ENCODE data around the gene PTPDC1. TPM values are rescaled to one million over a fixed set of nuclear protein-coding genes. Genes with fewer than 3 reads are reported as not detected.

Gene PTPDC1
- total RNA-seq, 1 donor from 2014 or later, result 1.1 TPM

DNA sequence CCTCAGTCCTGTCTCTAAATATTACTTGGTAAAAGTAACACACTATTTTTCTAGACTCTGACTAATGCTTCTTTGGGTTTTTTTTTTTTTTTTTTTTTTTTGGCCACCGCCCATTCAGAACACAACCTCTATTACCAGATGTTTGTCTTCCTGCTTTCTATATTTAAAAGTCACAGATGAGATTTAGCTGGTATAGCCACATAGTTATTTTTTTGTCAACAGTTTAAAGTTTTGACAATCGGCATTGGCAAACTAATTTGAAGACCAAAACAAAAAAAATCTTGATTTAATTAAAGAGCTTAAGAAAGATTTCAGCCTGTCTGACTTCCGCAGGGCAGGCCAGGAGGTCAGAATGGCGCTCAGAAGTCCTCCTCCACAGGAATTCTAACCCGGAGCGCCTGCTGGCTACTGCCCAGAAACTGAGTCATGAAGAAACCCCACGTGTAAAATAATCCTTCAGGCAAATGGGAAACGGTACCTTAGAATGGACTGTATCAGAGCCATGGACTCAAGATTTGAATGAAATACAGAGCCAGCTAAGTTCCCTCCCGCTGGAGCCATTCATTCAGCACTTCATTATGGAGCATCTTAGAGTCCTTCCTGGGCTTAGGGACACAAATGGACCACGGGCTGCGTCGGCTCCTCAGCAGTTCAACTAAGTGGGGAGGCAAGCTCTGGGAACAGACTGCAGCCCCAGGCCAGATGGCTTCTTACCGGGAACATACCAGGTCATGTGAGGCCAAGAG lies 55.6 kb downstream of the PTPDC1 start:
- peak; percentile 51 for DNase-seq (ENCODE audit: low spot score)
- peak; percentile 47 for ATAC-seq

DNA sequence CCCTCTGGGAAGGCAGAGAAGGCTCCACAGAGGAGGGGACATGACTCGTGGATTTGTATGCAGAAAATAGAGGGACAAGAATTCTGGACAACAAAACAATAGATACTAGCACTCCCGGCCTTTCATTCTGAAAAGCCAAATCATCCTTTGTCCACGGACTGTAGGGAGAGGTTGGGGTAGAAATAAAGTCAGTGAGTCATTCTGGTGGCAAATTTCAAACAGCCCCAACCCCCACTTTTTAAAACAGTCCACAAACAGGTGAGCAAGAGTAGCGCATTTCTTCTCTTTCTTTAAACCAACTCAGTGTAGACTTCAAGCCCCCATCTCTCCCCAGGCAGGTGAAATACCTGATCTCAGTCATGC lies 56.1 kb downstream of the PTPDC1 start:
- DNase-seq (ENCODE audit: low spot score) (no peak), ATAC-seq (no peak)

DNA sequence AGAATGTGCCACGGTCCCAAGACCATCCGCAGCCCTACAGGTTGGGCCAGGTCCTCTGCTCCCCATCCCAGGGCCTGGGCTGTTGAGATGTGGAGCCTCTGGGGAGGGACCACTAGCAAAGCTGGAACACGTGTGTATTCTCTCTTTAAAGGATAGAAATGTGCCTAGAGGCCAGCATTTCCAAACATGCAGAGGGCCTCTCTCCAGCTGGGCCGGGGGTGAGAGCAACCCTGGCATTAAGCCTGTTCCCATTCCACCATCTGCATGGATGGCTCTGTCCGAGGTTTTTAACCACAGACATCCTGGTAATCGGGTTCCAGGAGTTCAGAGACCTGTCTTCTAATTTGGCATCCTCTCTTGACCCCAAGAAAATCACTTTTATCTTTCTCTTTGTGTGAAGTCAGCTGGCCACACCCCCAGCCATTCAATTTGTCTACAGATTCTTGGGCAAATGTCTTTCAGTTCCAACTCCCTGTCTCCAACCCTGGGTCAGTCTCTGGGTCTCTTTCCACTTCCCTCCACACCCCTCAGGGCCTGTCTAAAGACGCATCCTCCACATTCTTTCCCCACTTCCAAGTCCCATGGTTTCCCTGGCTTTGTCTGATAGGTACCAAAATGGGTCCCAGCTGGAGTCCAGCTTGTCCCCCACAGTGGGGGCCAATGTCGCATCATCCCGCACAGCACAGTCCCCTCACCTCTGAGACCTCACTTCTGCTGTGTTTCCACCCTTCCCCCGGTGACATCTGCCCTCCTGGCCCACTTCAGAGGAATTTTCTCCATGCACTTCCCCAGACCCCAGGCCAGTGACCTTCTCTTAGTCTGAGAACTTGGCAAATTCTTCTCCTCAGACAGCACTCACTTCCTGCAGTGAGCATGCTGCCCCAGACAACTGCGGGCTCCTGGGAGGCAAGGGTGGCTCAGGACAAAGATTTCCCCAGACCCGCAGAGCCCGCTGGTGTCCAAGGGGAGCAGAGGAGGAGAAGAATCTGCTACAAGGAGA lies 56.8 kb downstream of the PTPDC1 start:
- DNase-seq (ENCODE audit: low spot score), result no peak
- ATAC-seq, result no peak

DNA sequence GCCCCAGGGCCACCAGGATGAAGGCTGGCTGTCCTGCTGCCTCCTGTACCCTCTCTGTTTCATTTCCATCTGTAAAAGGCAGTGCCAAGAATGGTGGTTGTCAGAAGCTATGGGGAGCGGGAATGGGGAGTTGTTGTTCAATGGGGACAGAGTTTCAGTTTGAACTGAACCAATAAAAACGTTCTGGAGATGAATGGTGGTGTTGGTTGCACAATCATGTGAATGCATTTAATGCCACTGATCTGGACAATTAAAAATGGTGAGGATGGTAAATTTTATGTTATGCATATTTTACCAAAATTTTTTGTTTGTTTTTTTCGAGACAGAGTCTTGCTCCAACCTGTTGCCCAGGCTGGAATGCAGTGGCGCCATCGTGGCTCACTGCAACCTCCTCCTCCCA lies 58.1 kb downstream of the PTPDC1 start:
- ATAC-seq (no peak), DNase-seq (ENCODE audit: low spot score) (no peak)

DNA sequence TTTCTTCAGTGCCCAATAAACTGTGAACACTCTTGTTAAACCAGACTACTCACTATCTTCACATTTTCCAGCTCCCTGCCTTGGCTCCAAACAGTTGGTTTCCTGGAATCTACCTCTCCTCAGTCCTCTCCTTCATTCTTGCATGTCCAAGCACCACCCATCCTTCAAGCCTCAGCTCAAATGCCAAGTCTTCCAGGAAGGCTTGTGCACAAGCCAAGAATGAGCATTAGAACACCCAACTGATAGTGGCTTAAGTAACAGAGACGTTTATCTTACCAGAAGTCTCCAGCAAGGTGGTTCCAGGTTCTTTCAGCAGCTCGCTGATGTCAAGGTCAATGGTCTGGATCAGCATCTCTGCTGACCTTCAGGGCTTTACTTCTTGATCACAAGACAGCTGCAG lies 60.1 kb downstream of the PTPDC1 start:
- DNase-seq (ENCODE audit: low spot score), result no peak
- no peak for ATAC-seq

DNA sequence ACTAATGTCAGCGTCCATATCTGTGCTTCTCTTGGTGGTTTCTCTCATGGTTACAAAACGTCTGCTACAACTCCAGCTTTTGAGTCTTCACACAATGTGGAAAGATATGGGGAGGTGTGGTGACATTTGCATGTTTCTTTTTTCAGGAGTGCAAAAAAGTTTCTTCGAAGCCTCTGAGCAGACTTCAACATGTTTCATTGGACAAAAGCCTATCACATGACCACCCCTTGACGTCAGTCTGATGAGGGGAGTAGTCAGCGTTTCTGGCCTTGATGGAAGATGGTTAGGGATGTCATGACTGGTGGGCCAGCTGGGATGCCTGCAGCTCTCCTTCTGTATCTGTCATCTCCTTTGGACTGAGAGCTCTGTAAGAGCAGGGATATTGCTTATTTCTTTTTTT lies 61.4 kb downstream of the PTPDC1 start:
- no peak for ATAC-seq

DNA sequence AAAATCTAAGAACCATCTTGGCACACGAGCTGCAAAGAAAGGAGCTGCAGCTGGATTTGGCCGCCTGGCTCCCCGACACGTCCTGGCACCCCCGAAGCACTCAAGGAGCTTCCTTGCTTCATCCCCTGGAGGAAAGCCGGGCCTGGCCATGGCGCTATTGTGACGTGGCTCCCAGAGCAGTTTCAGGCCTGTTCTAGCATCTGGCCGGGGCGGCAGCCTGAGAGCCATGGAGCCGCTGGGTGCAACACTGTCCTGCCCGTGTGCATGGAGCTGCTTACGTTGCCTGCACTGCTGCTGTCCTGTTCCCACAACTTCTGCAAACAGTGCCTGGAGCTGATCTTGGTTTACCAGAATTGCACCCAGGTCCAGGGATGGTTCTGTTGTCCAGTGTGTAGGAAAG lies 63.5 kb downstream of the PTPDC1 start:
- no peak for DNase-seq (ENCODE audit: low spot score)
- no peak for ATAC-seq

More for the DNA sequence above, 61.4 kb downstream of the PTPDC1 start:
- DNase-seq (ENCODE audit: low spot score), result no peak

DNA sequence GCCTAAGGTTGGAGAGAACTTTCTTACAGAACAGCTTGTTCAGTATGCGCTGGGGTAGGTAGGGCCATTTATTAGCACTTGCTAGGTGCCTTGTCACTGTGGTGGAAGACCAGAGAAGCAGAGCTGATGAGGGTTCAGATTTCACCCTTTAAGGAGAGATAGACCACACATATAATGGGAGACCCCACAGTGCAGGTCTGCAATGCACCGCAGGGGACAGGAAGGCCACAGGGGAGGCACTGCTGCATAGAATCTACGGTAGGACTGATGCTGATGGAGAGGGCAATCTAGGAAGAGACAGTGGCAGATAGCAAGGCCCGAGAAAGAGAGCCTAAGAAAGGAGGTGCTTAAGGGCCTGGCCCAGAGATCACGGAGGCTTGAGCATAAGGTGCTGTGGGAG lies 64.2 kb downstream of the PTPDC1 start:
- ATAC-seq (no peak), DNase-seq (ENCODE audit: low spot score) (no peak)

DNA sequence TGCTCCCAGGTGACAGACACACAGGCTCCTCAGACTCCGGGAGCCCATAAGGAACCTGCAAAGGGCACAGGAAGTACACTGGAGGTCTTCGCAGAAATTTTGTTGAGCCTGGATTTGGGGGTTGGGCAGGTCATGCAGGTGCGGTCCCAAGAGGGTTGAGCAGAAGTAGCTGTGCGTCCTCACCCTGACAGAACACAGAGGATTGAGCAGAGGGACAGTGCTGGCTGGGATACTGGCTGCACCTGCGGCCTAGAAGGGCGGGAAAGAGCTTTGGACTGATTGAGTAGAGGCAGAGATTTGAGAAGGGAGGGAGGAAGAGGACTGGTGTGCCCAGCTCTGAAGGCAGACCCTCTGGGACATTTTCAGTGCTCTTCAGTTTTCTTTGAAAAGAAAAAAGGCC lies 65.4 kb downstream of the PTPDC1 start:
- ATAC-seq (no peak), DNase-seq (ENCODE audit: low spot score) (no peak)

DNA sequence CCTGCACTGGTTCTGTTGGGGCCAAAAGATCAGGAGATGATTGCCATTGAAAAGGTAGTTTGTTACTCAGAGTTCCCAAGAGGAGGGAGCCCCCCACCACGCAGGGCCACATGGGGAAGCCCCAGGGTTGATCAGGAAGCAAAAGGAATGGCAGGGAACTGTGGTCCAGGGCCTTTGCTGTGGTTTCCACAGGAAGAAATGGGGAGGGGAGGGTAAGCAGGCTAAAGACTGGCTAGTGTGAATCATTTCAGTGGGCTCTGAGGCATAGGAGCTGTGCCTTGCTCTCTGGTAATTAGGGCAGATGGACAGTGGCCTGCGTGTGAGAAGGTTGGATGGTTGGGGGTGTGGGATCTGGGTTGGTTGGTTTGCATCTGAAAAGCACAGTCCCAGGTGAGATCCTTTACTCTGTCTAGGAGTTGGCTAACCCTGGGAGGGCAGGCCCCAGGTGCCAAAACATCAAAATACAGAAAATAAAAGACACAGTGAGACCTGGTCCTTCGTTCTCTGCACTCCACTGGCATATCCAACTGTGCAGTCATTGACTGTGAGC lies 66.1 kb downstream of the PTPDC1 start:
- no peak for ATAC-seq
- no peak for DNase-seq (ENCODE audit: low spot score)

DNA sequence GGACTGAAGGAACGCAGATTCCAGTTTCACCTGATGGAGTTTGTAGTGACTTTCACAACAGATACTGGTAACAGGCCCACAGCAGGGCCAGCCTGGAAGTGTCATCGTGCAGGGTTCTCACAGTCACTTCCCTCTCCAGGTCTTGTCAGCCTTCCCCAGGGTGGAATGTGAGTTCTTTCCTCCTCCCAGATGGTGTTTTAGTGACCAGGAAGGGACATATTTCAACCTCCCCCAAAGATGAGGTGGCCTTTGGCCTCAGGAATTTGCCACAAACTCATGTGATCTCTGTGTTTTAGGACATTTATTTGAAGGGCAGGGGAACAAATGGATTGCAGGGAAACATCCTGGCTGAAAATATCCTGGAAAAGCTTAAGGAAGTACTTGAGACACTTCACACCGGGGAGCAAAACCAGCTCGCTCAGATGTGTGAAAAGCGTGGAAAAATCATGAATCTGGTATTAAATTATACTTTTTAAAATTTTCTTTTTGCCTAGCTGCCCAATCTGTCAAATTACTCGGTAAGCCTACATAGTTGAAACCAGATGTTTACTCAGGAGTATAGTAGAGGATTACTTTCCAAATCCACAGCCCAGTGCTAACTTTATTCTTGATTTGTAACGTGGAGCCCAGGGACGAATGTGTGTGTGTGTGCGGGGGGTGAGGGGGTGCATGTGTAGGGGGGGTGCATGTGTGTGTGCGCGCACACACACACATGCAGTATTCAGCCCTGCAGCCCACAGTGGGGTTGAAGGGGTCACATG lies 66.8 kb downstream of the PTPDC1 start:
- no peak for ATAC-seq

DNA sequence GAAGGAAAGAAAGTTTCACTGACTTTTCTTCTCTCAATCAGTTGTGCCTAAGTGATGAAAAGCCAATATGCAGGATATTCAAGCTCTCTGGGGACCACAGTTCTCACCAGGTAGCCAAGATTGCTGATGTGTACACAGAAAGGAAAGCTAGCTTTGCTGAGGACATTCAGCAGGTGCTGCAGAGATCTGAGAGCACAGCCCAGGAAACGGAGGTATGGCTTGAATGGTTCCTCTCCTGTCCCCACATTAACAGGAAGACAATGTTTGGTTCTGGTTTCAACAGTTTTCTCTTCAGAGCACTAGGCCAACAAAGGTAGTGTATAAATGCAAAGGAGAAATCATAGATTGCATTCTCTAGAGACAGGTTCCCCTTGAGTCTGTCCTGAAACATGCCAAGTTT lies 69.6 kb downstream of the PTPDC1 start:
- no peak for DNase-seq (ENCODE audit: low spot score)
- no peak for ATAC-seq

More for the DNA sequence above, 66.8 kb downstream of the PTPDC1 start:
- DNase-seq (ENCODE audit: low spot score), result no peak

DNA sequence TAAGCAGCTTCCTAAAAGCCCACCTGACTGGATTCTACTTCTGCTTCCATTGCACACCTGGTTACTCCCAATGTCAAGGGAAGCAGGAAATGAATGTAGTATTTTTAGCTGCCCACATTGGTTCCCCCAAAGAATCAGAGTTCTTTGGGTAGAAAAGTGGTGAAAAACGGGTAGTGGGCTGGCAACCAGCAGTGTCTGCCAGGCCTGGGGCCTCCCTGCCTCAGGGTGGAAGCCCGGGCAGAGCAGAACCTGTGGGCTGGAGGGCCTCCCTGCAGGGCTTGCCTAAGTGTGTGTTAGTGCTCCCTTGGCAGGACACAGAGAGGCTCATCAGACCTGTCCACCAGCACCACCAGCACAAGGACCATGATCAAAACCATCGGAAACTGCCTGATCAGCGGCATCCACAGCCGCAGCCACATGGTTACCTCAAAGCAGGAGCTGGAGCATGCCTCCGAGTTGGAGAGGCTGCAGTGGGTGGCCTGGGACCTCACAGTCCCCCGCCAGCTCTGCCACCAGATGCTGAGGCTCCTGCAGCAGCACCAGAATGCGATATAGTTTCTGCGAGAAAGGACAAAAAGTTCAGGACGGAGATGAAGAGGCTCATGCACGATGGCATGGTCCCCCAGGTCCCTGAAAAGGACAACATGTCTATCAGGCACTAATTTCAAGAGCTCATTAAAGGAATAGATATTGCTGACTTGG lies 72.2 kb downstream of the PTPDC1 start:
- DNase-seq (ENCODE audit: low spot score) (no peak), ATAC-seq (no peak)

DNA sequence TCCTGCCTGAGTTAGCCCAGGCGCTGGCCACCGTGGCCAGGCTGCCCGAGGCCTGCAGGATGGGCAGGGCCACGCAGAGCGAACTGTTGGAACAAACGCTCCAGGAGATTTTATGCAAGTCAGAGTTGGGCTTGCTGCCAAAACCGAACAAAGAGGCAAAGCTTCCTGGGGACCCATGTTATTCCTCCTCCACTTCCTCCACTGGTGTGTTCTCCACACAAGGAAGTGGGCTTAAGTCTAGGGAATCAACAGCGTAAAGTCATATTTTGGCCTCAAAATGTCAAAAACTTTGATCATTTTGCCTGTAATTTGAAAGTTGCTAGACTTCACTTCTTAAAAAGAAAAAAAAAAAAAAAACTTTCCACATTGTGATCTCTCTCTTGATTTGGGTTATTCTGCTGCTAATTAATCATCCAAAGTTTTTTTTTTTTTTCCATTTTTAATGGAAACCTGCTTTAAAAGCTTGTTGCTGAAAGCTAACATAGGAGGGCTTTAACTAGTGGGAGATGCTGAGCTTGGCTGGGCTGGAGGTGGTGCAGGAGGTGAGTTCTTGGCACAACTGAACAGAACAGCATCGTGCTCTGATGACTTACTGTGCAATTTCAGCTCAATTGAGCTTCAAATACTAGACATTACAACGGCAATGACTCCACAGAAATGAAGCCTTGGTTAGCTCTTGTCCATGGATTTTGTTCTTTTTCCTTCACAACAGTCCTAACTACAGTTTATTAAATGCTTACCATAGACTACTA lies 73.0 kb downstream of the PTPDC1 start:
- DNase-seq (ENCODE audit: low spot score) (peak; percentile 58), ATAC-seq (peak; percentile 74)

Other genes with a start within 250 kb of the PTPDC1 start
- gene BARX1, start 129.1 kb upstream of the PTPDC1 start, total RNA-seq, result not detected
- 1.3 TPM for gene ZNF169, start 174.8 kb downstream of the PTPDC1 start, total RNA-seq
- gene NUTM2F, start 244.2 kb downstream of the PTPDC1 start, total RNA-seq, result 0.08 TPM